HepG2 (cell line): ENCODE results near the gene MDP1. TPM values are rescaled to one million over a fixed set of nuclear protein-coding genes. Genes with fewer than 3 reads are reported as not detected.

ENCODE experiments used
- ATAC-seq: fragments of 200-7000 bp; cut with Tn5 transposase; 3 replicates; pipeline ENCODE4 v1.9.1; 2020; ENCODE audit warnings: mild to moderate bottlenecking, moderate library complexity
- BruUV-seq: library from RNA; stranded (reverse); fragments of 400-500 nt; replicated peaks from 2 replicates; lab custom pipeline; 2021; lab: Mats Ljungman, UMichigan
- CTCF ChIA-PET: fragments of 300-600 bp; formaldehyde crosslinking; extraction: SDS; loops from one replicate; lab custom pipeline; 2021; ENCODE audit warnings: low total read pairs, inconsistent platforms, low intra/inter-chr PET ratio; lab: Yijun Ruan, JAX
- POLR2A ChIA-PET: fragments of 350-600 bp; sonication (Branson Sonifier 250); formaldehyde crosslinking; loops from one replicate; lab custom pipeline; 2020; ENCODE audit warnings: antibody characterized with exemption, inconsistent platforms; lab: Yijun Ruan, JAX
- DNase-seq: peaks from one replicate; pipeline ENCODE4 v3.0.0-alpha.2; 2015; ENCODE audit warnings: low spot score
- FAIRE-seq: peaks from 3 replicates; lab custom pipeline; 2011; peaks lifted over from hg19 to GRCh38; lab: Jason Lieb, UNC
- H2AFZ ChIP-seq: one replicate; pipeline ENCODE4 v1.6.1; 2011; ENCODE audit warnings: low read length, inconsistent platforms
- H3K27ac ChIP-seq: fragments of 300-600 bp; 3 replicates; pipeline ENCODE4 v1.8.0; 2011; ENCODE audit warnings: mixed run types, mild to moderate bottlenecking, mixed read lengths, low read length, inconsistent platforms; ENCODE audit not compliant: insufficient read depth; ENCODE audit errors: extremely low read length
- H3K27me3 ChIP-seq, 2 experiments: fragments of 200-600 bp in 1 of 2; 2 replicates in 1 of 2; 3 replicates in 1 of 2; pipeline versions ENCODE4 v1.6.0 to v1.8.0; 2011; ENCODE audit warnings: low read length in 2 of 2, mild to moderate bottlenecking in 2 of 2, moderate library complexity in 2 of 2, inconsistent platforms in 1 of 2; ENCODE audit not compliant: insufficient read depth in 2 of 2, control insufficient read depth in 1 of 2
- H3K36me3 ChIP-seq, 2 experiments: fragments of 200-600 bp in 1 of 2; replicated peaks in 1 of 2; 2 replicates in 1 of 2; 3 replicates in 1 of 2; pipeline versions ENCODE4 v1.5.1 to v1.8.0; 2011; ENCODE audit warnings: low read length in 2 of 2, inconsistent platforms in 1 of 2; ENCODE audit not compliant: insufficient read depth in 2 of 2, control insufficient read depth in 1 of 2
- H3K4me1 ChIP-seq: 2 replicates; pipeline ENCODE4 v1.5.1; 2012; ENCODE audit warnings: low read length, inconsistent platforms; ENCODE audit not compliant: insufficient read depth
- H3K4me2 ChIP-seq: 2 replicates; pipeline ENCODE4 v1.6.0; 2011; ENCODE audit warnings: low read depth, low read length, inconsistent platforms
- H3K4me3 ChIP-seq, 3 experiments: fragments of 200-600 bp in 1 of 3; sonication (generic), shearing (Covaris generic) in 1 of 3; replicated peaks in 1 of 3; 2 replicates each; pipeline ENCODE4 v1.5.1; 2011 to 2016; ENCODE audit warnings: low read length in 3 of 3, inconsistent platforms in 2 of 3, low read depth in 2 of 3, mild to moderate bottlenecking in 2 of 3, control low read depth in 1 of 3, mixed read lengths in 1 of 3; ENCODE audit not compliant: insufficient read depth in 1 of 3
- H3K79me2 ChIP-seq: one replicate; pipeline ENCODE4 v1.6.1; 2011; ENCODE audit warnings: low read length, inconsistent platforms; ENCODE audit not compliant: insufficient read depth
- H3K9ac ChIP-seq: 2 replicates; pipeline ENCODE4 v1.6.0; 2011; ENCODE audit warnings: mild to moderate bottlenecking, low read depth, low read length, inconsistent platforms; ENCODE audit not compliant: insufficient read depth
- H3K9me3 ChIP-seq: 2 replicates; pipeline ENCODE4 v1.5.1; 2012; ENCODE audit warnings: mild to moderate bottlenecking, low read length
- H4K20me1 ChIP-seq: 2 replicates; pipeline ENCODE4 v1.6.0; 2011; ENCODE audit warnings: inconsistent platforms, mild to moderate bottlenecking, low read length, moderate library complexity; ENCODE audit not compliant: insufficient read depth
- CBX5 ChIP-seq: sonication (generic); formaldehyde crosslinking; IDR thresholded peaks from 2 replicates; pipeline ENCODE4 v1.4.0; 2020; ENCODE audit warnings: missing genetic modification reagents, borderline replicate concordance
- CREB1 ChIP-seq, 2 experiments: fragments of 450-650 bp in 1 of 2; IDR thresholded peaks; 2 replicates each; pipeline ENCODE4 v1.6.1; 2016 to 2017; ENCODE audit warnings: control low read depth in 1 of 2, mild to moderate bottlenecking in 1 of 2, missing compliant biosample characterization in 1 of 2, missing genetic modification characterization in 1 of 2
- CREM ChIP-seq, 2 experiments: sonication (generic) in 1 of 2; formaldehyde crosslinking in 1 of 2; IDR thresholded peaks; 2 replicates each; pipeline versions ENCODE4 v1.4.0 to v1.6.1; 2016 to 2020; ENCODE audit warnings: antibody characterized with exemption in 1 of 2, mild to moderate bottlenecking in 1 of 2, missing genetic modification reagents in 1 of 2
- JARID2 ChIP-seq: sonication (generic); formaldehyde crosslinking; IDR thresholded peaks from 2 replicates; pipeline ENCODE4 v1.8.1; 2023; ENCODE audit warnings: missing genetic modification reagents, inconsistent platforms; ENCODE audit not compliant: insufficient replicate concordance
- KDM3A ChIP-seq: IDR thresholded peaks from 2 replicates; pipeline ENCODE4 v1.6.1; 2018; ENCODE audit warnings: low read depth, missing compliant biosample characterization
- KDM6A ChIP-seq: IDR thresholded peaks from 2 replicates; pipeline ENCODE4 v1.6.1; 2016; ENCODE audit warnings: low read depth
- LCORL ChIP-seq, 2 experiments: fragments of 450-650 bp in 1 of 2; sonication (generic) in 1 of 2; formaldehyde crosslinking in 1 of 2; IDR thresholded peaks; 2 replicates each; pipeline versions ENCODE4 v1.5.0 to v1.6.1; 2017 to 2020; ENCODE audit warnings: antibody characterized with exemption in 1 of 2, missing genetic modification reagents in 1 of 2
- NPAS2 ChIP-seq: sonication (generic); formaldehyde crosslinking; IDR thresholded peaks from 2 replicates; pipeline ENCODE4 v1.8.0; 2022; ENCODE audit warnings: mild to moderate bottlenecking, missing genetic modification reagents, borderline replicate concordance
- PHF8 ChIP-seq: sonication (generic); formaldehyde crosslinking; IDR thresholded peaks from 2 replicates; pipeline ENCODE4 v1.5.0; 2020; ENCODE audit warnings: missing genetic modification reagents
- REL ChIP-seq: sonication (generic); formaldehyde crosslinking; conservative IDR thresholded peaks from 2 replicates; pipeline ENCODE4 v1.8.0; 2022; ENCODE audit warnings: mild to moderate bottlenecking, missing genetic modification reagents, moderate library complexity
- RXRB ChIP-seq: IDR thresholded peaks from 2 replicates; pipeline ENCODE4 v1.6.1; 2016; ENCODE audit warnings: borderline replicate concordance, missing genetic modification reagents, missing compliant biosample characterization
- SMARCE1 ChIP-seq: fragments of 450-650 bp; IDR thresholded peaks from 2 replicates; pipeline ENCODE4 v1.6.1; 2017; ENCODE audit warnings: borderline replicate concordance
- ZBTB7A ChIP-seq: sonication (generic); formaldehyde crosslinking; IDR thresholded peaks from 2 replicates; pipeline ENCODE4 v1.8.0; 2022; ENCODE audit warnings: mild to moderate bottlenecking, missing genetic modification reagents
- ZNF263 ChIP-seq: sonication (generic); formaldehyde crosslinking; IDR thresholded peaks from 2 replicates; pipeline ENCODE4 v1.4.0; 2020; ENCODE audit warnings: missing genetic modification reagents
- ZNF556 ChIP-seq: sonication (generic); formaldehyde crosslinking; IDR thresholded peaks from 2 replicates; pipeline ENCODE4 v1.4.0; 2020; ENCODE audit warnings: mild to moderate bottlenecking, missing genetic modification reagents, borderline replicate concordance
- ZNF607 ChIP-seq: sonication (generic); formaldehyde crosslinking; IDR thresholded peaks from 2 replicates; pipeline ENCODE4 v1.5.1; 2020; ENCODE audit warnings: missing genetic modification reagents, mild to moderate bottlenecking, borderline replicate concordance
- ZNF703 ChIP-seq: sonication (generic); formaldehyde crosslinking; IDR thresholded peaks from 2 replicates; pipeline ENCODE4 v1.5.1; 2020; ENCODE audit warnings: missing genetic modification reagents, mild to moderate bottlenecking, moderate library complexity, borderline replicate concordance
- ZNF768 ChIP-seq: sonication (generic); formaldehyde crosslinking; IDR thresholded peaks from 2 replicates; pipeline ENCODE4 v1.4.0; 2020; ENCODE audit warnings: missing genetic modification reagents
- WGBS: methylation state at CpG from one replicate; pipeline ENCODE4 v1.1.6; 2017; ENCODE audit warnings: low lambda C conversion rate; 5-methylcytosine and 5-hydroxymethylcytosine counted together
- in situ Hi-C: cut with HindIII; loops from 2 replicates; pipeline ENCODE4 v1.10.0; 2017; ENCODE audit warnings: low pct_unique_long_range_greater_than_20kb; ENCODE audit not compliant: extremely low pct_ligation_motif_present
- intact Hi-C: fragments of 100-400 bp; cut with micrococcal nuclease; formaldehyde crosslinking; loops from one replicate; pipeline ENCODE4 v1.10.0; 2022; ENCODE audit not compliant: unreplicated experiment
- polyA plus RNA-seq, 8 experiments: library from polyadenylated mRNA; depleted of rRNA in 3 of 8; stranded (reverse) in 7 of 8; unstranded in 1 of 8; fragments of >200 nt; fragmentation: Illumina TruSeq in 4 of 8; extraction: Trizol in 4 of 8; gene quantifications; 2 replicates each; pipeline versions ENCODE4 v1.2.1 to v1.2.3, GENCODE V29; 2011 to 2016; ENCODE audit warnings: low read depth in 4 of 8, missing spikeins in 1 of 8, mixed read lengths in 1 of 8; ENCODE audit not compliant: insufficient read depth in 1 of 8
- total RNA-seq, 5 experiments: library from RNA; depleted of rRNA; stranded (reverse); fragments of >200 nt; fragmentation: Illumina TruSeq; extraction: Trizol; gene quantifications; 2 replicates each; pipeline ENCODE4 v1.2.3, GENCODE V29; 2016; ENCODE audit warnings: low read depth in 1 of 5
- TF ChIP-seq, protein P1 (sequence below): IDR thresholded peaks from 2 replicates; pipeline ENCODE4 v1.6.1; 2016; ENCODE audit warnings: missing compliant biosample characterization, missing genetic modification reagents, borderline replicate concordance
- TF ChIP-seq, protein P2 (sequence below): IDR thresholded peaks from 2 replicates; pipeline ENCODE4 v1.6.1; 2016; ENCODE audit warnings: missing genetic modification reagents, missing compliant biosample characterization
- TF ChIP-seq, protein P3 (sequence below): IDR thresholded peaks from 2 replicates; pipeline ENCODE4 v1.6.1; 2016; ENCODE audit warnings: missing compliant biosample characterization, missing genetic modification reagents, borderline replicate concordance

MDP1 gene
- total and polyA plus RNA-seq, 2 of the 13 experiments (the other 11 are each of a cell fraction or from before 2014, with no cell fraction given) = 44.1 to 48.7 TPM

DNA sequence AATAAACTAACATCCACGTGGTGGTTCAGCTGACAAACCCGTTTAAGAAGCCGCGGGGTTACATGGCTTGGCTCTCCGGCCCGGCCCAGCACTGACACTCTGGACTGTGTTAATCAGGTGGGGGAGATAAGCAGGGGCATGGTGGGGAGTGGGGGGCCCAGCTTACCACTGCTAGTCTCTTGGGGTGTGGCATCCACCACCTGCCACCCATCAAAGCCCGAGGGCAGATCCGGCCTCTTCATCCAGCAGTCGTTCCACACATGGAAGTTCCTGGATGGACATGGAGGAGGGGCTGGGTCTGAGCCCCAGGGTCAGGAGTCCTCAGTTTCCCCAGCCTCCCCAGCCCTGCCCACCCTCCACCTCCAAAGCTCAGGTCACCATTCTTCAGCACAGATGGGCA is 42.3 kb upstream of the MDP1 start (continued):
- TF ChIP-seq LCORL (IDR thresholded peaks at IDR 0.05) (no peak), LCORL (CRISPR knock-in tag; IDR thresholded peaks at IDR 0.05) (no peak)

DNA sequence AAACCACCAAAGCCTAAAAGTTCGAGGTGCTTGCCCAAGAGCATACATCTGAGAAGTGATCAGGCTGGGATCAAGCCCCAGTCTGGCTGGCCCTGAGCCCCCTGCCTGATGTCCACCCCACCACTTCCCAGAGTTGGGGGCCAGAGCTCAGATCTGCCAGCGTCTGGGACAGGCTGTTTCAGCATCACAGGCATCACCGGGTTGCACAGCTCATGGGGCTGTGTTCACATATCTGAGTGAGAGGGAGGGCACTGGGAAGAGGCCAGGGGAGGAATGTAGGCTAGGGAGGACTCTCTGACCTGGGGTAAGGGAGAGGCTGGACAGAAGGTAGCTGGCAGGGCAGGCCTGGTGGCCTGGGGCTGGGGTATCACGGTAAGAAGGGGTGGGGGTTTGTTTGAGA is 41.1 kb upstream of the MDP1 start:
- Histone ChIP-seq H3K36me3 (peaks cover 0 to 1% of the 10 kb centered on the region in 2 experiments; a peak in 1 of 5 replicates), H4K20me1 (no peaks in the 10 kb centered on the region), H2AFZ (no peak overlapping the region), H3K9ac (no peak overlapping the region; the same call in 1 of the 2 replicates), H3K4me1 (peaks cover 47% of the 10 kb centered on the region), H3K27ac (no peak overlapping the region), H3K4me3 (no peak overlapping the region), H3K4me2 (no peak overlapping the region), H3K27me3 (no peaks in the 10 kb centered on the region), H3K9me3 (no peaks in the 10 kb centered on the region), H3K79me2 (no peaks in the 10 kb centered on the region)
- ATAC-seq (no peak), FAIRE-seq (no peak), DNase-seq (no peak)
- BruUV-seq = no TSS peak
- in situ Hi-C loops = no loop called here
- intact Hi-C loops = no loop called here
- WGBS = 86% methylated on average over 4 of the region's 4 CpGs
- ChIA-PET CTCF (no interaction called here), POLR2A (interaction anchor here (1.1 to 13.2 kb wide), 8 partner anchors 8 to 51 kb away, joined by 3 to 254 read pairs (median 4); partner anchors contain the start of genes CIDEB, DHRS1, MDP1 and NOP9)
- TF ChIP-seq, protein P1, sequence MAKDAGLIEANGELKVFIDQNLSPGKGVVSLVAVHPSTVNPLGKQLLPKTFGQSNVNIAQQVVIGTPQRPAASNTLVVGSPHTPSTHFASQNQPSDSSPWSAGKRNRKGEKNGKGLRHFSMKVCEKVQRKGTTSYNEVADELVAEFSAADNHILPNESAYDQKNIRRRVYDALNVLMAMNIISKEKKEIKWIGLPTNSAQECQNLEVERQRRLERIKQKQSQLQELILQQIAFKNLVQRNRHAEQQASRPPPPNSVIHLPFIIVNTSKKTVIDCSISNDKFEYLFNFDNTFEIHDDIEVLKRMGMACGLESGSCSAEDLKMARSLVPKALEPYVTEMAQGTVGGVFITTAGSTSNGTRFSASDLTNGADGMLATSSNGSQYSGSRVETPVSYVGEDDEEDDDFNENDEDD (CRISPR knock-in tag) = 0 out of 2 replicates have a peak, but pooled peaks have one; percentile 19
- TF ChIP-seq, protein P2, sequence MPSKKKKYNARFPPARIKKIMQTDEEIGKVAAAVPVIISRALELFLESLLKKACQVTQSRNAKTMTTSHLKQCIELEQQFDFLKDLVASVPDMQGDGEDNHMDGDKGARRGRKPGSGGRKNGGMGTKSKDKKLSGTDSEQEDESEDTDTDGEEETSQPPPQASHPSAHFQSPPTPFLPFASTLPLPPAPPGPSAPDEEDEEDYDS = no peak
- 0 out of 2 replicates have a peak, but pooled peaks have one; percentile 17 for TF ChIP-seq PHF8 (CRISPR knock-in tag)
- no peak for TF ChIP-seq SMARCE1
- TF ChIP-seq REL (CRISPR knock-in tag) = 0 out of 2 replicates have a peak, but pooled peaks have one; percentile 37
- TF ChIP-seq KDM6A = 0 out of 2 replicates have a peak, but pooled peaks have one; percentile 14
- no peak for TF ChIP-seq ZNF556 (CRISPR knock-in tag)
- no peak for TF ChIP-seq CREM (IDR thresholded peaks at IDR 0.05)
- TF ChIP-seq CREM (CRISPR knock-in tag; IDR thresholded peaks at IDR 0.05) = 0 out of 2 replicates have a peak, but pooled peaks have one; percentile 7
- peak; percentile 28; the same call in 1 of the 2 replicates for TF ChIP-seq ZNF768
- peak; percentile 33 for TF ChIP-seq JARID2 (CRISPR knock-in tag)
- no peak for TF ChIP-seq CREB1 (IDR thresholded peaks at IDR 0.05)
- TF ChIP-seq CREB1 (CRISPR knock-in tag; IDR thresholded peaks at IDR 0.05) = no peak
- TF ChIP-seq ZBTB7A (CRISPR knock-in tag) = 0 out of 2 replicates have a peak, but pooled peaks have one; percentile 26
- no peak for TF ChIP-seq ZNF607 (CRISPR knock-in tag)
- TF ChIP-seq CBX5 = 0 out of 2 replicates have a peak, but pooled peaks have one; percentile 24
- TF ChIP-seq, protein P3, sequence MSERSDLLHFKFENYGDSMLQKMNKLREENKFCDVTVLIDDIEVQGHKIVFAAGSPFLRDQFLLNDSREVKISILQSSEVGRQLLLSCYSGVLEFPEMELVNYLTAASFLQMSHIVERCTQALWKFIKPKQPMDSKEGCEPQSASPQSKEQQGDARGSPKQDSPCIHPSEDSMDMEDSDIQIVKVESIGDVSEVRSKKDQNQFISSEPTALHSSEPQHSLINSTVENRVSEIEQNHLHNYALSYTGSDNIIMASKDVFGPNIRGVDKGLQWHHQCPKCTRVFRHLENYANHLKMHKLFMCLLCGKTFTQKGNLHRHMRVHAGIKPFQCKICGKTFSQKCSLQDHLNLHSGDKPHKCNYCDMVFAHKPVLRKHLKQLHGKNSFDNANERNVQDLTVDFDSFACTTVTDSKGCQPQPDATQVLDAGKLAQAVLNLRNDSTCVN (CRISPR knock-in tag) = no peak
- no peak for TF ChIP-seq NPAS2 (CRISPR knock-in tag)
- no peak for TF ChIP-seq KDM3A (CRISPR knock-in tag)
- TF ChIP-seq ZNF263 (CRISPR knock-in tag) = peak; percentile 86
- 0 out of 2 replicates have a peak, but pooled peaks have one; percentile 30 for TF ChIP-seq ZNF703 (CRISPR knock-in tag)
- no peak for TF ChIP-seq RXRB (CRISPR knock-in tag)
